ENCODE results near the gene S100B.
"Not testable (repeated sequence)": the region's sequence is repeated elsewhere in the genome, so short reads cannot be mapped to it uniquely, and the experiment has no call there.

The S100B gene

DNA sequence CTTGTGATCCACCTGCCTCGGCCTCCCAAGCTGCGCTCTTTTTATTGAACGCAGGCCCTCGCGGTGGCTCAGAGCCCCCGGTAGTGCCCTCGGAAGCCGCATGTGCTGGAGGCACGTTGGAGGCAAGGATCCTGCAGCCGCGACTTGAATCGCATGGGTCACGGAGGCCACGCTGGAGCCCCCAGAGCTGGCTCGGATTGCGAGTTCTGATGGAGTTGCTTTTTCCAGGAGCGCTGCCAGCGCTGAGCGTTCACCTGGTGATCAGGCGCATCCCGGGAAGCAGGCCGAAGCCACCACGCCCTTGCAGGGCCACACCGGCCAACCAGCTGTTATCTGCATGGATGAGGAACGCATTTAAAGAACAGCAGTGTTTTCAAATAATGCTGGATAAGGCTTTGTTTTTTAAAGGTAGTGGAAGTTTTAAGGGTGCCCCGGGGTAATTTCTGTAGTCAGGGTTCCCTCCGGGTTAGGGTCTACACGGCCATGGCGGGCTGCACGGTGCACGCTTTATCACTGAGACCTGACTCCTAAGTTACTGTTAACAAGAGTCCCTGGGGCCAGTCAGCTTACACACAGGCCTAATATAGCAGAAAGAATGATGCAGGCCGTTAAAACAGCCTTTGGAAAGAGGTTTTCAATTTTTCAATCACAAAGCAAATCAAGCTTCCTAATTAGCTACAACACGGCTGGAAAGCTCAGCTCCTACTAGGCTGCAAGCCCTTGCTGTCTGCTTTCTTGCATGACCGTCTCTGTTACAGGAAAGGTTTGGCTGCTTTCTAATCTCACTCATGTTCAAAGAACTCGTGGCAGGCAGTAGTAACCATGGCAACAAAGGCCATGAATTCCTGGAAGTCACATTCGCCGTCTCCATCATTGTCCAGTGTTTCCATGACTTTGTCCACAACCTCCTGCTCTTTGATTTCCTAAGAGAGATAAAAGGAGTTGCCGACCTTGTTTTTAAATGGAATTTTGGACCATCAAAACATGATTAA is 6.0 kb downstream of the S100B start:
- DNase-seq, result no peak

DNA sequence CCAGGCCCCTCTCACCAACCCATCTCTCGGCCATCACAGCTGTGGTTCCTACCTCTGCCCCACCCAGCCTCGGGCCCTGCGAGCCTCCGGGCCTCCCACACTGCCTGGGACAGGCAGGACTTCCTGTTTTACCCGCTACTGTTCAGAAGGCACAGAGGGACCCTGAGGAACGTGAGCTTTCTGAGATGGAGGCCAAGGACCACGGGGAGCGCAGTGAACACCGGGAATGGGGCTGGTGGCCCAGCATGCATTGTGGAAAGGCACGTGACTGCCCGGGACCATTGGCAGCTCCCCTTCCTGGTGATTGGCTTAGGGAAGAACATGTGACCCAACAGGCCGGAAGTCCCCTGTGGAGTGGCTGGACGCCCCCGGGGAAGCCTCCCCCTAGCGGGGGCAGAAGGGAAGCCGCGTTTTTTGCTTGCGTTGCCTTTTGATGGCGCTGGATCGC is 7.0 kb downstream of the S100B start:
- no peak for DNase-seq

DNA sequence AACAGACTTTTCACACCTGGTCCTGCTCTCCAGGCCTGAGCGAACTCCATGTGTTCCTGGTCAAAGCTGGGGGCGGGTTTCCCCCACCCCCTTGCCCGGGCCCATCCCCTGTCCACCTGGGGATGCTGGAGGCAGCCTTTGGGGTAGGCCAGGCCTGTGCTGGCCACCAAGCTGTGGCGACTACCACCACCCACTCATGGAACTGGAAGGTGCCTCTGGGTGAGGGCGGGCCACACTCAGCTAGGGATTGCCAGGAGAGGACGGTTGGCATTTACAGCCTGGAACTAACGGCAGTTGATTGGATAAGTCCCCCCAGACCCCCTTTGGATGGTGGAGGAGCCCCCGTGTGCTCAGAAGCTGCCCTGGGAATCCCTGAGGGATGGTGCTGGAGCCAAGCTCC is 7.9 kb downstream of the S100B start:
- DNase-seq, result no peak

DNA sequence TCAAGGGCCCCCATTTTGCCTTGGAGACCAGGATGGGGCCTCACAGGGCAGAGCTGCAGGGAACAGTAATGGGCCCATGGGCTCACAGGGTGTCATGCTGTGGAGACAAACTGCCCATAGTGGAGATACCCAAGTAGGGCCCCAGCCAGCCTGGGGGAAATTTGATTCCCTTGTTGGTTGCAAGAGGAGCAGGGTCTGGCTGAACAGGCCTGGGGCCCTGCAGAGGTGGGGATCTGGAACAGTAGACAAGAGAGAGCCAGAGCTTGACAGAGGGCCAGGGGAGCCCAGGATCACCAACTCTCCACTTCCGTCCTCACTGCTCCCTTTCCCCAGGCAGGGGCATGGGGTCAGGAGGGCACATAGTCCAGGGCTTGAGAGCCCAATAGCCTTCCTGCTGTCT is 8.7 kb downstream of the S100B start:
- no peak for DNase-seq

DNA sequence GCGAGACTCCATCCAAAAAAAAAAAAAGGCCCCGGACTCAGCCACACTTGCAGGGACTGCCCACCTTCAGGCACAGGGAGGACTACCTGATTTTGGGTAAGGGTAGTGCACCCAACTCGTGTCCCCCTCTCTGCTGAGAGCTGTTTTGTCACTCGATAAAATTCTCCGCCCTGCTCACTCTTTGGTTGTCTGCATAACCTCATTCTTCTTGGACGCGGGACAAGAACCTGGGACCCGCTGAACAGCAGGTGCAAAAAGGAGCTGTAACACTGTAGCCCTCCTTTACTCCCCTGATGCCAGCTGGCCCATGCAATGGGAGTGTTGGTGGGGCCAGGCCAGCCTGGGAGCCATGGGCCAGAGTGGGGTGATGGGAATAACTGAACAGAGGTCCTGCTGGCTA is 10.6 kb downstream of the S100B start:
- DNase-seq, result no peak

DNA sequence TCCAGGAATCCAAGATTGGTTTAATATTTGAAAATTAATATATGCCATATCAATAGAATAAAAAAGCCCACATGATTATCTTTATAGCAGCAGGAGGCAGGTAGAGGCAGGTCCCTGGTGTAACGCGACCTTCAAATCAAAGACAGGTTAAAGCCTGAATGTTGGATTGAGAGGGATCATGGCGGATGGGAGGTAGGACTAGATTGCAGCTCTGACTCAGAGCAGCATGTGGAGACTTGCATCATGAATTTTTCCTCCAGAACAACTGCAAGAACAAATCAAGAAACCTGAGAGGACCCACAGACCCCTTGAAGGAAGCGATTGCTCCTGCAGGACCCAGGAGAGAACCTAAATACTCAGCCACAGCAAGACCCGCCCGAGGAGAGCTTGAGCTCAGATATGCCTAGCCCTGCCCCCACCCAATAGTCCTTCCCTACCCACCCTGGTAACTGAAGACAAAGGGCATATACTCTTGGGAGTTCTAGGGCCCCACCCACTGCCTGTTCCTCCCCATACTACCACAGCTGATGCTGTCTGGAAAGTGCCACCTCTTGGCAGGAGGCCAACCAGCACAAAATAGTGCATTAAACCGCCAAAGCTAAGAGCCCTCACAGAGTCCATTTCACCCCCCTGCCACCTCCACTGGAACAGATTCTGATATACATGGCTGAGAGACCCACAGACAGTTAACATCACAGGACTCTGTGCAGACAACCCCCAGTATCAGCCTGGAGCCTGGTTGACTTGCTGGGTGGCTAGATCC is 19.5 kb downstream of the S100B start:
- DNase-seq, result no peak

DNA sequence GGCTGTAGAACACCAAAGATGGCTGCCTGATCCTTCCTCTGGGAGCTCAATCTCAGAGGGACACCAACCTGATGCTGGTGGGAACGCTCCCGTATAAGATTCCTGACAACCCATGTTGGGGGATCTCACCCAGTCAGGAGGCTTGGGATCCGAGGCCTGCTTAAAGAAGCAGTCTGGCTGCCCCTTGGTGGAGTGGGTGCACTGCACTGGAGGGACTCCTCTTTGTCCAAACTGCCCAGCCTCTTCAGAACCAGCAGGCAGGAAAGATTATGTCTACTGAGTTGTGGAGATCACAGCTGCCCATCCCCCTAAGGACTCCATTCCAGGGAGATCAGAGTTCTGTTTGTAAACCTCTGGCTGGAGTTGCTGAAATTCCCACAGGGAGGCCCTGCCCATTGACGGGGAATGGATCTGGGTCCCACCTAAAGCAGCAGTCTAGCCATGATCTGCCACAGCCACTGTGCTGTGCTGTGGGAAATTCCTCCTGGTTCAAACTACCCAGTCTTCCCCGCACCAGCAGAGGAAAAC is 23.0 kb downstream of the S100B start:
- DNase-seq, result no peak

DNA sequence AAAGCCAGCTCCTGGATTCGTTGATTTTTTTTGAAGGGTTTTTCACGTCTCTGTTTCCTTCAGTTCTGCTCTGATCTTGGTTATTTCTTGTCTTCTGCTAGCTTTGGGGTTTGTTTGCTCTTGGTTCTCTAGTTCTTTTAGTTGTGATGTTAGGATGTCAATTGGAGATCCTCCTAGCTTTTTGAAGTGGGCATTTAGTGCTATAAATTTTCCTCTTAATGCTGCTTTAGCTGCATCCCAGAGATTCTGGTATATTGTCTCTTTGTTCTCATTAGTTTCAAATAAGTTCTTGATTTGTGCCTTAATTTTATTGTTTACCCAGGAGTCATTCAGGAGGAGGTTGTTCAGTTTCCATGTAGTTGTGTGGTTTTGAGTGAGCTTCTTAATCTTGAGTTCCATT is 25.5 kb downstream of the S100B start:
- not testable (repeated sequence) for DNase-seq

DNA sequence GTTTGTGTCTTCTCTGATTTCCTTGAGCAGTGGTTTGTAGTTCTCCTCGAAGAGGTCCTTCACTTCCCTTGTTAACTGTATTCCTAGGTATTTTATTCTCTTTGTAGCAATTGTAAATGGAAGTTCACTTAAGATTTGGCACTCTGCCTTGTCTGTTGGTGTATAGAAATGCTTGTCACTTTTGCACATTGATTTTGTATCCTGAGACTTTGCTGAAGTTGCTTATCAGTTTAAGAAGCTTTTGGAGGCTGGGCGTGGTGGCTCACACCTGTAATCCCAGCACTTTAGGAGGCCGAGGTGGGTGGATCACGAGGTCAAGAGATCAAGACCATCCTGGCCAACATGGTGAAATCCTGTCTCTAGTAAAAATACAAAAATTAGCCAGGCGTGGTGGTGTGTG is 27.1 kb downstream of the S100B start:
- not testable (repeated sequence) for DNase-seq

DNA sequence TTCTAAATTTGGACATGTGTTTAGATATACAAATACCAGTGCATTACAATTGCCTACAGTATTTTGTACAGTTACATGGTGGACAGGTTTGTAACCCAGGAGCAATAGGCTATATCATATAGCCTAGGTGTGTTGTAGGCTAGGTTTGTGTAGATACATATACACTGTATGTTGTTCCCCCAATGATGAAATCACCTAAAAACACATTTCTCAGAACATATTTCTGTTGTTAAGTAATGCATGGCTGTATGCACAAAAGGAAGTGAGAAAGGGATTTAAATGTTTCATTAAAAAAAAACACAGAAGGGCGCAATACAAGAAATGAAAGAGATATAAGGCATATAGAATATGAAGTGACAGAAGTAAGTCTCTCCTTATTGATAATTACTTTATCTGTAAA is 32.0 kb downstream of the S100B start:
- DNase-seq, result no peak

DNA sequence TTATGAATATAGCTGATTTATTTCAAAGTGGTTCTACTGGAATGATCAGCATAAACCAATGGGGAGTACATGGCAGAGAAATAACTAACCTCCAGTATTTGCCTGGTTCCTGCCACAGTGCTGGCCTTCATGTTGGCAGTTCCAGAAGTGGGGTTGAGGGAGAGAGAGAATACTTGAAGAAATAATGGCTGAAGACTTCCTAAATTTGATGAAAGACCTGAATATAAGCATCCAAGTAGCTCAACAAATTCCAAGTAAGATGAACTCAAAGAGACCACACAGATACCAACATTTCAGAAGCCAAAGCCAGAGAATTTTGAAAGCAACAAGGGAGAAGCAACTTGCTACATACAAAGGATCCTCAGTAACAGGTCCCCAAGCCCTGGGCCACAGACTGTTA is 34.3 kb downstream of the S100B start:
- DNase-seq, result no peak

DNA sequence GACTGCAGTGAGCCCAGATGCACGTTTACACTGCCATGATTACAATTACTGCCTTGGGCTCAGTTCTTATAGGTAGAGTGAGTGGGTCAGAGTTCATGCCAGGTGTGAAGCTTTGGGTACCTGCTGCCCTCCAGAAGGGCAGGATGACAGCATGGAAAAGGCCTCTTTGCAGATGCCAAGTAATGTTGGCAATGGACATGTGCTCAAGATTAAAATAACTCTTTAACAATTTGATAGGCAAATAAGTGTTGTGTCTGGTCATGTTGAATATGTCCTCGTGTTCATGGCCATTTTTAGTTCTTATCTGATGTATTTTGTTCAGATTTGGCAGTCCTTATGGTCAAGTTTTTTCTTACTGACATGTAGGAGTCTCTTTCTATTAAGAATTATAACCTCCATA is 34.8 kb downstream of the S100B start:
- DNase-seq, result no peak

DNA sequence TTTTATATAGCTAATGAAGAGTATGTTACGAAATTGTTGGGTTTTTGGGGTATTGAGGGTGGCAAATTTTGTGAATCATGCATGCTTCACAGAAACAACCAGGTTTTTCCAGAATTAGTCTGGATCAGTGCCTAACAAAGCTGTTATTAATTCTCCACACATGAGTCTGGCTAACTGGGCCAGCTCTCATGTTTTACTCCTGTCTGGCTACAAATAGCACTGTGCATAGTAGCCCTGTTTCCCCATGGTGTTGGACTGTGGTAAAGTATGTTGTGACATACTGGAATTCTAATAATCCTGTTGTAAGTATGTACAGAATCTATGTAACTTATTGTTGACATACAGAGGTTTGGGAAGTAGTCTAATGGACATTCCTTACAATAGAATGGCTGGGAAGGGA is 35.8 kb downstream of the S100B start:
- no peak for DNase-seq

DNA sequence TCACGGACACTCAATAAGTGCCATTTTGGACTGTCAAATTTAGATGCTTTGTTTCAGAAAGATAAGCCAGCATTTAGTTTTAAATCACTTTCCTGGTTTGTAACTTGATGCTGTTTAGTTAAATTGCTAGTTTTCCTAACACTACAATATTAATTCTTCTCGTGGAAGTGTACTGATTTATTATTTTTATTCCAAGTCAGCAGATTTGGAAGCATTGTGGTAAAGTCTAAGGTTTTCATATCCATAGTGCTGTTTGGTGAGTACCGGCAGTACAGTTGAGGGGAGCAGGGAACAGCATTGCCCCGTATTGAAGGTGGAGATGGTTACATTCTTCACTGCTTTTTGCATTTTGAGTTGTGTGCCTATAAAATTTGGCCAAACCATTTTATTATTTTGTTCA is 36.3 kb downstream of the S100B start:
- DNase-seq, result no peak

DNA sequence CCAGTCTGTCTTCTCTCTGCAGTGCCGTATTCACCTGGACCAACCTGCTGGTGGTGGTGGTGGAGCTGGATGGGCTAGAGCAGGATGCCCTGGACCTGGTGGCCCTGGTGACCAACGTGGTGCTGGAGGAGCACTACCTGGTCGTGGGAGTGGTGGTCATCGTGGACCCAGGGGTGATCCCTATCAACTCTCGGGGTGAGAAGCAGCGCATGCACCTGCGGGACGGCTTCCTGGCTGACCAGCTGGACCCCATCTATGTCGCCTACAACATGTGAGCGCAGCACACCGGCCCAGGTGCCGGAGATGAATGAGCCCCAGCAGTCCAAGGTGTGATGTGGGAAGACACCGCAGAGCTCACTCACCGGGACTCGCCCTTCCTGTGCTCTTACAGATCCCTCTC is 37.5 kb downstream of the S100B start:
- no peak for DNase-seq

DNA sequence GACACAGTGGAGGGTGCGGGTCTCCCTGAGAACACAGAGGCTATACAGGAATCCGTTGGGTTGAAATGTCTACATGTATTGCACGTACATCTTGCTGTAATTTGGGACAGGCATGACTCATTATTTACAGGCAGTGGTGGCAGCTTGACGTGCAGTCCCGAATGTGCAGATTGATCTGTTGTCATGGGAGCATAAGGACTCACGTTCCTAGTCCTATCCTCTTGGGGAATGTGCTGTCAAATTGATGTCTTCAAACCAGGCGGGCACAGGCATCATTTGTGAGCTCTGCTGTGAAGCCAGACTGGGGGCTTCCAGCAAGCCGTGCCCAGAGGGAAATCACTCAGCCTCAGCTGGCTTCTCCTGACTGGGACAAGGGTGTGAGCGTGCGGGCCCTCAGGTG is 40.5 kb downstream of the S100B start:
- DNase-seq, result no peak

DNA sequence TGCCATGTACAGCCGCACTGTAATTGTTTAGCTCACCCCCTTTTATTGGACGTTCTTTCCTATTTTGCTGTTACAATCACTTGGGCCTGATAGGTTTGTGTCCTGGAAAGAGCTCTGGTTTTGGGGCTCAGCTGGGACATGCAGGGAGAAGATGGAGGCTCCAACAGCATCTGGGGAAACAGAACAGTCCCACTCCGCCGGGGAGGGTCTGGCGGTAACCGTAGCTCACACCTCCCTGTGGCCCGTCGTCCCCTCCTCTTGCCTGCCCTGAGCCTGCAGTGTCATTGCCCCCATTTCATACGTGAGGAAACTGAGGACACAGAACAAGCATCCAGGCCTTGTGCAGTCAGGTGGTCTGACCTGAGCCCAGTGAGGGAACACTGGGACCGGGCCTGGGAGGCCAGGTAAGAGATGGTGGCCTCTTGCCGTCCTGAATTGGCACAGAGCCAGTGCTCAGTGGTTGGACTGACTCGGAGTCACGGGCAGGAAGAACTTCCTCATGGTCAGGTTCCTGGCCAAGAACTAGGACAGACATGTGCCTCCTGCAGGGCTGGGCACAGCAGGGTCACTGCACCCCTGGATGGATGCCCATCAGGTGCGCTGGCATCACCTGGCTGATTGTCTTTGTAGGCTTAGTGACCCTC is 41.8 kb downstream of the S100B start:
- no peak for DNase-seq

DNA sequence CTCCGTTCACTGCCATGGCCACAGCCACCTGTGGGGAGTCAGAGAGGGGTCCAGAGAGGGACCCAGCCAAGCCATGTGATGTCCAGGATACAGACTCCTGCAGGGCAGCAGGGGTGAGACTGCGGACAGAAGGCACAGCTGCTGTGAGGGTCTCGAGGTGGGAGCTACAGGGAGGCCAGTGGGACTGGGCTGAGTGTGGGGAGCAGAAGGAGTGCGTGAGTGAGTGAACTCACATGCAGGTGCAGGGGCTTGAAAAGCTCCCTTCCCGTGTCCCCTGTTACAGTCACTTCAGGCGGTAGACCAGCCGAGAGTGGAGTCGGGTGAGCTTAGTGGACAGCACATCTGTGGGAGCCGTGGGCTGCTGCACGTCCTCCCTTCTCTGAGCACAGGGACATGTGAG is 42.4 kb downstream of the S100B start:
- DNase-seq, result no peak

DNA sequence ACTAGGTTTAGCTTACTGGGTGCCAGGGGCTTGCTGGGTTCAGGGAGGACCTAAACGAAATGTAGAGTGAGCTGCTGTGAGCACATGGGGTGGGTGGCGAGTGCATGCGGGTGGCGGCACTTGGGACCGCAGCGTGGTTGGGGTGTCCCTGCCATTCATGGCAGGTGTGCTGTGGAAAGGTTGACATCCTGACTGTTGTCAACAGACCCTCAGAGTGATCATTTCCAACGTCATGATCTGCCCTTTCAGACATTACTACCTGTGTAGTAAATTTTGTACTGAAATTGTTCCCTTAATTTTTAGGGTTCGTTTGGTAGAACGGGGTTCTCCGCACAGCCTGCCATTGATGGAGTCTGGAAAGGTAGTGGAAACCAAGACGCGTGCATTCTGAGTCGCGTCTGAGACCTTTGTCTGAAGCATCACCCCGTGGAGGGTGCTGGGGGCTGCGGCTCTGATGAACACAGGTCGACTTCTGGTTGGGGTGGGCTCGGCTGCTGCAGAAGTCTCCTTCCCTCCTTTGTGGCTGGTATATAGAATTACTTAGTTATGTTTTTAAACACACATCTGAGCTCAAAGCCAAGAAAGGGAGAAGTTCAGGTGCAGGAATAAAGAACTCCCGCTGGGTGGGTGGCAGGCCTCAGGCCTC is 43.3 kb downstream of the S100B start:
- no peak for DNase-seq

DNA sequence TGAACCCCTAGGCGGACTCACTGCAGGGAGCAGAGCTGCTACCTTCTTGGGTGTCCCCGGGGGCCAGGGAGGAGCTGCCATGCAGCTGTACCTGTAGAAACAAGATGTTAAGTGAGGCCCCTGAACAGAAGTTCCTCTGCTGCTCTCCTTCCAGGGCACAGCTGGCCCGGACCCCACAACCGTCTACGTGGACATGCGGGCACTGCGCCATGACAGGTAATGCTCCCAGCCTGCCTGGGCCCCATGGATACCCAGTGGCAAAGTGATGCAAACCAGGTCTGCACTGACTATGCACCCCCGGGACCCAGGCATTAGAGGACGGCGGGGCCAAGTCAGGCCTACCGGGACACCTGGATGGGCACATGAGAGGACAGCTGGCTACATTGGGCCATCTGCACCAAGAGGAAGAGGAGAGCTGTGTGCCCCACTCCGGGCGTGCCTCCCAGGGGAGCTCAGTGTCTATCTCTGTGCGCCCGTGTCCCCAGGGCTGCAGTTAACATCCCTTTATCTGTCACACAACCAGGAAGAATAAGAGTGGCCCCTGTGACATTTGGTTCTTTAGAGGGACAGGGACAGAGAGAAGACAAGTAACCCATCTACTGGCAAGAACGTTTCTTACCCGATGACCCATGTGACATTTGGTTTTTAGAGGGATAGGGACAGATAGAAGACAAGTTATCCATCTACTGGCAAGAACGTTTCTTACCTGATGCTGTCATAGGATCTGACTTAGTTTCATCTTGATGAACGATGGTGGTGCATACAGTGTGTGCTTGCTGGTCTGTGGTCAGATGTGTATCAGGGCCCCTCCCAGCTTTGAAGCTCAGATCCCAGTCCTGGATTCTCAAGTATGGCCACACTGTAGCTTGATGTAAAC is 44.1 kb downstream of the S100B start:
- no peak for DNase-seq

DNA sequence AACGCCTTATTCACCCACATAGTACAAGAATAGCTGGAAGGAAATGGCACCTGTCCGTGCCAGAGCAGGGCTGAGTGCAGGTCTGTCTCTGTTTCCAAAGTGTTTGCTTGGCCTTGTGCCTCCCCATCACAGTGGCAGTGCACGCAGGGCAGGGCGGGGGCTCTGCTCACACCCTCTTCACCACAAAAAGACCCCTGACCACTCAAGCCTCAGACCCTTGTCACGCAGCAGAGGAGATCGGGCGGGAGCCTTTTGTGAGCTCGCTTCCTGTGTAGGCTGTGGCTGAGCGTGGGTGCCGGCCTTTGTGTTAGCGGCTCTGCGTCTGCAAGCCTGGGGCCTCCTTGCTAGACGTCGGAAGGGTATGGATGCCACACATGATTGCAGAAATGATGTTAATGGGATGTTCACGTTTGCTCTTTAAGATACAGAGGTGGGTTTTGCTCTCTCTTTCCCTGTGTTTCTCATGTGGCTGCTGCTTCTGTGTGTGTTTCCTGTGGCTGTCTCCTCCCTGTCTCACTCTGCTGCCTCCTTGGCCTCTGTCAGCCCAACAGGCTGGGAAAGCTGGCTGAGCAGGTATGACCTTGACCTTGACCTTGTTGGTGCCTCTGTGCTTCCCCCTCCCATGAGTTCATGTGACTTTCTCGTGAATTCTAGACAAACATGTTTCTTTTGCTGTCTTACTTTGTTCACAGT is 45.4 kb downstream of the S100B start:
- DNase-seq, result peak; percentile 55 to 56

All from stimulated activated CD4-positive, alpha-beta T cell treated with anti-CD3 and anti-CD28 coated beads, Interleukin-4, amount 100 ng/mL, for 4 hours (primary cell).